ENCODE results near the gene EHBP1.

EHBP1 gene

GRCh38 chr2:63092857-63093256 is 387.3 kb downstream of the EHBP1 start:
- no peak for DNase-seq

DNA sequence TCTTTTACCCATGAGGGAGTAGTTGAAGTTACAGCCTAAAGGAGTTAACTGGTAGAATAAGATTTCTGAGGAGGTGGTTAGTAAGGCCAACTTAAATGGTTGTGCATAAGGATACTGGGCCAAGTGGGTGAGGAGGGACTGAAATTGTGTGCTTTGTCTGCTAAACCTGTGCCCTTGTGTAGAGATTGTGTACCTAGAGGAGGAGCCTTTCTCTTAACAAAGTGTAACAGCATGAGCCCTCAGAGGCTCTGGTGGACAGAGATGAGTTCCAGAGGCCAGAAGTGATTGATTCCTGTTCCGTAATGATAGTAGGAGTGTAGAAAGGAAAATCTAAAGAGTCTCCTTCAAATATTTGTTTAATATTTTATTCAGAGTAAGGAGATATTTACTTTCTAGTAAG is 388.0 kb downstream of the EHBP1 start:
- DNase-seq, result no peak
